Esophagus muscularis mucosa (tissue), 4 donors: Measurements from ENCODE around the gene CNDP1. TPM values are rescaled to one million over a fixed set of nuclear protein-coding genes. Genes with fewer than 3 reads are reported as not detected.

Source experiments
- DNase-seq: peaks from one replicate; pipeline ENCODE4 v3.0.0-alpha.2; 2017; ENCODE audit errors: extremely low spot score
- H3K27ac ChIP-seq, 4 donors: fragments of 200-600 bp; sonication (generic); replicated peaks in 1 of 4; 1 replicate in 3 of 4; 2 replicates in 1 of 4; pipeline ENCODE4 v1.5.1; 2016 to 2019; ENCODE audit warnings: mild to moderate bottlenecking in 1 of 4
- H3K27me3 ChIP-seq, 4 donors: fragments of 200-600 bp; sonication (generic); one replicate each; pipeline versions ENCODE4 v1.5.1 to v1.6.0; 2016 to 2019
- H3K36me3 ChIP-seq, 4 donors: fragments of 200-600 bp; sonication (generic); one replicate each; pipeline ENCODE4 v1.5.1; 2016 to 2019
- H3K4me1 ChIP-seq, 4 donors: fragments of 200-600 bp; sonication (generic); one replicate each; pipeline ENCODE4 v1.5.1; 2016 to 2019
- H3K4me3 ChIP-seq, 4 donors: fragments of 200-600 bp; sonication (generic); 1 replicate in 2 of 4; 2 replicates in 2 of 4; pipeline ENCODE4 v1.5.1; 2016 to 2019; ENCODE audit warnings: mild to moderate bottlenecking in 4 of 4, moderate library complexity in 1 of 4
- H3K9me3 ChIP-seq, 4 donors: fragments of 200-600 bp; sonication (generic); 1 replicate in 3 of 4; 2 replicates in 1 of 4; pipeline ENCODE4 v1.5.1; 2016 to 2019
- EP300 ChIP-seq: sonication (generic); formaldehyde crosslinking; IDR thresholded peaks from one replicate; pipeline ENCODE4 v1.6.1; 2017; ENCODE audit warnings: antibody characterized with exemption
- POLR2A ChIP-seq: fragments of 450-650 bp; IDR thresholded peaks from one replicate; pipeline ENCODE4 v1.6.1; 2017; ENCODE audit warnings: antibody characterized with exemption, moderate library complexity, mild to moderate bottlenecking, low read depth
- POLR2AphosphoS5 ChIP-seq, 2 donors: sonication (generic); formaldehyde crosslinking; IDR thresholded peaks; one replicate each; pipeline ENCODE4 v1.6.1; 2017; ENCODE audit warnings: antibody characterized with exemption in 2 of 2
- WGBS: methylation state at CpG from one replicate; pipeline ENCODE4 v1.1.5; 2018; 5-methylcytosine and 5-hydroxymethylcytosine counted together
- intact Hi-C: fragments of 100-400 bp; cut with DNase I; formaldehyde crosslinking; loops from one replicate; pipeline ENCODE4 v1.15.1; 2023
- total RNA-seq, 4 donors: library from RNA; depleted of rRNA; stranded (reverse); fragments of >200 nt; gene quantifications; one replicate each; pipeline versions ENCODE4 v1.1.0 to v1.2.1, GENCODE V29; 2016
- TF ChIP-seq, protein P1 (sequence below), 3 experiments: fragments of 200-600 bp in 2 of 3; fragments of 450-650 bp in 1 of 3; sonication (generic) in 2 of 3; IDR thresholded peaks; one replicate each; pipeline ENCODE4 v1.5.1; 2017 to 2019; ENCODE audit warnings: antibody characterized with exemption in 3 of 3, mild to moderate bottlenecking in 2 of 3, moderate library complexity in 1 of 3

Gene CNDP1
- total RNA-seq, 4 donors from 2014 or later = not detected

DNA sequence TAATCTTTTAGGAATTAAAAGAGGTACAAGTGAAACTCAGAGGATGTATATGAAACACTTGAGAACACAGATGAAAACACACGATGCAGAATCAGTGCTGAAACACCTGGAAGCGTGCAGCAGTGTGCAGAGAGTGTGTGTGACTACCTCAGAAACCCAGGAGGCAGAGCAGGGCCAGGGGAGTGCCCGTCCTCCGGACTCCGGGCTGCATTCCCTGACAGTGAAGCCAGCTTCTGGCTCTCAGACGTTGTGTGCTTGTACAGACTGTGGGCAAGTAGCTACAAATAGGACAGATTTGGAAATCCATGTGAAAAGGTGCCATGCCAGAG is 98.0 kb downstream of the CNDP1 start:
- TF ChIP-seq, protein P1, sequence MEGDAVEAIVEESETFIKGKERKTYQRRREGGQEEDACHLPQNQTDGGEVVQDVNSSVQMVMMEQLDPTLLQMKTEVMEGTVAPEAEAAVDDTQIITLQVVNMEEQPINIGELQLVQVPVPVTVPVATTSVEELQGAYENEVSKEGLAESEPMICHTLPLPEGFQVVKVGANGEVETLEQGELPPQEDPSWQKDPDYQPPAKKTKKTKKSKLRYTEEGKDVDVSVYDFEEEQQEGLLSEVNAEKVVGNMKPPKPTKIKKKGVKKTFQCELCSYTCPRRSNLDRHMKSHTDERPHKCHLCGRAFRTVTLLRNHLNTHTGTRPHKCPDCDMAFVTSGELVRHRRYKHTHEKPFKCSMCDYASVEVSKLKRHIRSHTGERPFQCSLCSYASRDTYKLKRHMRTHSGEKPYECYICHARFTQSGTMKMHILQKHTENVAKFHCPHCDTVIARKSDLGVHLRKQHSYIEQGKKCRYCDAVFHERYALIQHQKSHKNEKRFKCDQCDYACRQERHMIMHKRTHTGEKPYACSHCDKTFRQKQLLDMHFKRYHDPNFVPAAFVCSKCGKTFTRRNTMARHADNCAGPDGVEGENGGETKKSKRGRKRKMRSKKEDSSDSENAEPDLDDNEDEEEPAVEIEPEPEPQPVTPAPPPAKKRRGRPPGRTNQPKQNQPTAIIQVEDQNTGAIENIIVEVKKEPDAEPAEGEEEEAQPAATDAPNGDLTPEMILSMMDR (IDR thresholded peaks at IDR 0.05) = no peak
- TF ChIP-seq POLR2AphosphoS5 (IDR thresholded peaks at IDR 0.05) (no peak), POLR2A (no peak), EP300 (no peak)
- Histone ChIP-seq H3K36me3 (peaks cover 11 to 48% (median 37%) of the 10 kb centered on the region in 4 donors), H3K4me1 (no peaks in the 10 kb centered on the region), H3K9me3 (no peaks in the 10 kb centered on the region), H3K27me3 (no peaks in the 10 kb centered on the region), H3K4me3 (no peak overlapping the region), H3K27ac (no peak overlapping the region)
- no peak for DNase-seq
- 97% methylated on average over 6 of the region's 6 CpGs for WGBS
- intact Hi-C loops = no loop called here

DNA sequence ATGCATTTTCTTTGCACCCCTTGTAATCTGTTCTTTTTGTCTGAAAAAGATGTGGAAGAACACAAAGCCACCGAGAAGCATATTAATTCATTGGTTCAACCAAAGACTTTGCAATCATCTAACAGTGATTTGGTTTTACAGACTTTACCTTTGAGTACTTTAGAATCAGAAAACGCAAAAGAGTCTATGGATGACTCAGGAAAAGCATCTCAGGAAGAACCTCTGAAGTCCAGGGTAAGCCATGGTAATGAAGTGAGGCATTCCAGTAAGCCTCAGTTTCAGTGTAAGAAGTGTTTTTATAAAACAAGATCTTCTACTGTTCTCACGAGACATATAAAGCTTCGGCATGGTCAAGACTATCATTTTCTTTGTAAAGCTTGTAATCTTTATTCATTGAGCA is 98.6 kb downstream of the CNDP1 start:
- Histone ChIP-seq H3K27ac (no peak overlapping the region), H3K27me3 (no peaks in the 10 kb centered on the region), H3K36me3 (peaks cover 11 to 48% (median 37%) of the 10 kb centered on the region in 4 donors), H3K4me3 (no peak overlapping the region), H3K4me1 (no peaks in the 10 kb centered on the region), H3K9me3 (no peaks in the 10 kb centered on the region)
- WGBS = 96% methylated on average over 4 of the region's 4 CpGs
- no peak for DNase-seq
- TF ChIP-seq, protein P1 (IDR thresholded peaks at IDR 0.05) = no peak
- TF ChIP-seq POLR2A (no peak), POLR2AphosphoS5 (IDR thresholded peaks at IDR 0.05) (no peak), EP300 (no peak)
- intact Hi-C loops = no loop called here

DNA sequence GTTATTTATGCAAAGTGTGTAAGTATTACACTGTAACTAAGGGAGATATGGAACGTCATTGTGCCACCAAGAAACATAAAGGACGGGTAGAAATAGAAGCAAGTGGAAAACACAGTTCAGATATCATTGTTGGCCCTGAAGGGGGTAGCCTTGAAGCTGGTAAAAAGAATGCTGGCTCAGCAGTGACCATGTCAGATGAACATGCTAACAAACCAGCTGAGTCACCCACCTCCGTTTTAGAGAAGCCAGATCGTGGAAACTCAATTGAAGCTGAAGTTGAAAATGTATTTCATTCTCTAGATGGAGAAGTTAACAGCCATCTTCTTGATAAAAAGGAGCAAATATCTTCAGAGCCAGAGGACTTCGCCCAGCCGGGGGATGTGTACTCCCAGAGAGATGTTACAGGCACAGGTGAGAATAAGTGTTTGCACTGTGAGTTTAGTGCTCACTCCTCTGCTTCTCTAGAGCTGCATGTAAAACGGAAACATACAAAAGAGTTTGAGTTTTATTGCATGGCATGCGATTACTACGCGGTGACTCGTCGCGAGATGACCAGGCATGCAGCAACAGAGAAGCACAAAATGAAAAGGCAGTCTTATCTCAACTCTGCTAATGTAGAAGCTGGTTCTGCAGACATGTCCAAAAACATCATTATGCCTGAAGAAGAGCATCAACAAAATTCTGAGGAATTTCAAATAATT is 99.5 kb downstream of the CNDP1 start:
- DNase-seq = no peak
- Histone ChIP-seq H3K27me3 (no peaks in the 10 kb centered on the region), H3K4me1 (no peaks in the 10 kb centered on the region), H3K27ac (no peak overlapping the region), H3K36me3 (peaks cover 11 to 48% (median 37%) of the 10 kb centered on the region in 4 donors), H3K9me3 (no peaks in the 10 kb centered on the region), H3K4me3 (no peak overlapping the region)
- WGBS = 95% methylated on average over 13 of the region's 13 CpGs
- TF ChIP-seq EP300 (no peak), POLR2A (no peak), POLR2AphosphoS5 (IDR thresholded peaks at IDR 0.05) (no peak)
- TF ChIP-seq, protein P1 (IDR thresholded peaks at IDR 0.05) = no peak
- intact Hi-C loops = no loop called here

DNA sequence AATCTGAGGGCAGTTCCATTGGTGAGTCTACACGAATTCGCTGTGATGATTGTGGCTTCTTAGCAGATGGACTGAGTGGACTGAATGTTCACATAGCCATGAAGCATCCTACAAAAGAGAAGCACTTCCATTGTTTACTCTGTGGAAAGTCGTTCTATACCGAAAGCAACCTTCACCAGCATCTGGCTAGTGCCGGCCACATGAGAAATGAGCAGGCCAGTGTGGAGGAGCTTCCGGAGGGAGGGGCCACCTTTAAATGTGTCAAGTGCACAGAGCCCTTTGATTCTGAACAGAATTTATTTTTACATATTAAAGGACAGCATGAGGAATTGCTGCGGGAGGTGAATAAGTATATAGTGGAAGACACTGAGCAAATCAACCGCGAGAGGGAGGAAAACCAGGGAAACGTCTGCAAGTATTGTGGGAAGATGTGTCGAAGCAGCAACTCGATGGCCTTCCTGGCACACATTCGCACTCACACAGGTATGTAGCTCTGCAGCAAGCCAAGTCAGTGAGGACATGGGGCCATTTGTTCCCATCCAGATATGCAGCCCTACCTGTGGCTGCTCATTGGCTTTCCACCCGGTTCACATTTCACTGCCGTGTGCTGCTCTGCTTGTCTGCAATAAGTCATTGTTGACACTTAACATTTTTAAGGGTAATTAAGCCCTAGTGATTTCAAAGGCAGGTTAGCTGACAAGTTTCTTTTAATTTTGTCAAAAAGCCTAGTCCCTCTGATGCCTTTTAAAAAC is 101.1 kb downstream of the CNDP1 start:
- intact Hi-C loops = no loop called here
- no peaks in the 10 kb centered on the region for H3K4me1 ChIP-seq
- no peak overlapping the region for H3K27ac ChIP-seq
- peaks cover 11 to 48% (median 37%) of the 10 kb centered on the region in 4 donors for H3K36me3 ChIP-seq
- DNase-seq = no peak
- H3K9me3 ChIP-seq = no peaks in the 10 kb centered on the region
- WGBS = 92% methylated on average over 15 of the region's 15 CpGs
- H3K4me3 ChIP-seq = no peak overlapping the region
- H3K27me3 ChIP-seq = no peaks in the 10 kb centered on the region
- TF ChIP-seq EP300 = no peak
- TF ChIP-seq POLR2AphosphoS5 (IDR thresholded peaks at IDR 0.05) = no peak
- no peak for TF ChIP-seq POLR2A
- TF ChIP-seq, protein P1 (IDR thresholded peaks at IDR 0.05) = no peak

Other genes starting within 250 kb of the CNDP1 start
- 10 to 100 TPM; 77.7 to 99.4 (median 81.5) TPM for gene CYB5A, start 242.5 kb upstream of the CNDP1 start, total RNA-seq
- gene C18orf63, start 218.7 kb upstream of the CNDP1 start, total RNA-seq = not detected
- gene DIPK1C, start 77.2 kb upstream of the CNDP1 start, total RNA-seq = under 1 TPM in 3 of 4 donors, not detected in 1; 0.17 to 0.50 (median 0.45) TPM
- 10 to 100 TPM; 31.1 to 52.5 (median 42.9) TPM for gene CNDP2, start 38.1 kb upstream of the CNDP1 start, total RNA-seq
- gene ZNF407, start 63.4 kb downstream of the CNDP1 start, total RNA-seq = 10 to 100 TPM; 13.9 to 19.1 (median 17.2) TPM